Epithelial cell of esophagus (primary cell): Measurements from ENCODE around the gene OR10K1.

Experiments used
- DNase-seq: peaks from one replicate; pipeline ENCODE4 v3.0.0; 2010; ENCODE audit warnings: low read depth
- H3K4me3 ChIP-seq: 2 replicates; pipeline ENCODE4 v1.5.1; 2011; ENCODE audit warnings: mild to moderate bottlenecking, low read length, control low read depth
- TF ChIP-seq, protein P1 (sequence below): IDR thresholded peaks from 2 replicates; pipeline ENCODE4 v1.5.1; 2011; ENCODE audit warnings: low read depth, mild to moderate bottlenecking, low read length, control low read depth, inconsistent platforms; ENCODE audit not compliant: insufficient read depth; ENCODE audit errors: missing control alignments

The OR10K1 gene

GRCh38 chr1:158434741-158435140 is 26.9 kb upstream of the OR10K1 start:
- TF ChIP-seq, protein P1, sequence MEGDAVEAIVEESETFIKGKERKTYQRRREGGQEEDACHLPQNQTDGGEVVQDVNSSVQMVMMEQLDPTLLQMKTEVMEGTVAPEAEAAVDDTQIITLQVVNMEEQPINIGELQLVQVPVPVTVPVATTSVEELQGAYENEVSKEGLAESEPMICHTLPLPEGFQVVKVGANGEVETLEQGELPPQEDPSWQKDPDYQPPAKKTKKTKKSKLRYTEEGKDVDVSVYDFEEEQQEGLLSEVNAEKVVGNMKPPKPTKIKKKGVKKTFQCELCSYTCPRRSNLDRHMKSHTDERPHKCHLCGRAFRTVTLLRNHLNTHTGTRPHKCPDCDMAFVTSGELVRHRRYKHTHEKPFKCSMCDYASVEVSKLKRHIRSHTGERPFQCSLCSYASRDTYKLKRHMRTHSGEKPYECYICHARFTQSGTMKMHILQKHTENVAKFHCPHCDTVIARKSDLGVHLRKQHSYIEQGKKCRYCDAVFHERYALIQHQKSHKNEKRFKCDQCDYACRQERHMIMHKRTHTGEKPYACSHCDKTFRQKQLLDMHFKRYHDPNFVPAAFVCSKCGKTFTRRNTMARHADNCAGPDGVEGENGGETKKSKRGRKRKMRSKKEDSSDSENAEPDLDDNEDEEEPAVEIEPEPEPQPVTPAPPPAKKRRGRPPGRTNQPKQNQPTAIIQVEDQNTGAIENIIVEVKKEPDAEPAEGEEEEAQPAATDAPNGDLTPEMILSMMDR, result no peak
- DNase-seq, result no peak
- H3K4me3 ChIP-seq, result no peak overlapping the region

DNA sequence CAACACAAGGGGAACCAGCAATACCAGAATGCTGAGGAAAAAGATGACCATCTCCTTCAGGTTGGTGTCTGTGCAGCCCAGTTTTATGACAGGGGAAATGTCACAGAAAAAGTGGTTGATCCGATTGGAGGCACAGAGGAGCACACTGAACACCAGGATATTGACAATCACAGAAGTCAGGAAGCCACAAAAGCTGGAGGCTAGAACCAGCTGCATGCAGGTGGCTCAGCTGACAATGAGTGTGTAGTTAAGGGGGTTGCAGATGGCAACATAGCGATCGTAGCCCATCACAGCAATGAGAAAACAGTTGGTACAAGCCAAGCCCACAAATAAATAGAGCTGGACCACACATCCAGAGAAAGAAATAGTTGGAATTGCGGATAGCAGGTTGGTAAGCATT is 16.3 kb upstream of the OR10K1 start:
- TF ChIP-seq, protein P1, result no peak
- no peak overlapping the region for H3K4me3 ChIP-seq
- no peak for DNase-seq

- TF ChIP-seq, protein P1, result no peak
- H3K4me3 ChIP-seq, result no peak overlapping the region
These were observed 7.1 kb upstream of the OR10K1 start for GRCh38 chr1:158454537-158454936.

DNA sequence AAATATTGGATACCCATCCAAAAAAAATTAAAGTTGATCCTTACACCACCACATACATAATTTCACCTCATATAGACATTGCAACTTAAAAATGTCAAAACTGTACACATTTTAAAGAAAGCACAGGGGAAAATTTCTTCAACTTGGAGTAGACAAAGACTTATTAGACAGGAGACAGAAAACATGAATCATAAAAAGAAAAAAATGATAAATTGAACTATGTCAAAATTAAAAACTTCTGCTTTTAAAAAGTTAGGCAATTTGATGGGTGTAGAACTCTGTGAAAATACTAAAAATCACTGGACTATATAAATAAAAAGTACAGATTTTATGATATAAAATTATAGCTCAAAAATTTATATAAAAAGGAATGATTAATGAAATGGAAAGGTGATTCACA is 4.4 kb upstream of the OR10K1 start:
- TF ChIP-seq, protein P1, result no peak
- no peak for DNase-seq
- no peak overlapping the region for H3K4me3 ChIP-seq

More at GRCh38 chr1:158454537-158454936, 7.1 kb upstream of the OR10K1 start:
- DNase-seq, result no peak

- H3K4me3 ChIP-seq, result no peak overlapping the region
- TF ChIP-seq, protein P1, result no peak
- DNase-seq, result no peak
These were observed 3.4 kb upstream of the OR10K1 start for GRCh38 chr1:158458263-158458662.

GRCh38 chr1:158471920-158472319 is 10.3 kb downstream of the OR10K1 start, which contains the start of gene OR10R2:
Gene OR10R2, plus strand, starts transcription at chr1:158472220. Its CDS starts 106 bp downstream, at chr1:158472326.
- no peak for DNase-seq
- TF ChIP-seq, protein P1, result no peak

GRCh38 chr1:158485455-158485854 is 23.8 kb downstream of the OR10K1 start:
- DNase-seq, result no peak
- TF ChIP-seq, protein P1, result no peak

More at GRCh38 chr1:158471920-158472319, 10.3 kb downstream of the OR10K1 start, which contains the start of gene OR10R2:
- H3K4me3 ChIP-seq, result no peak within 1 kb of the TSS

More at GRCh38 chr1:158485455-158485854, 23.8 kb downstream of the OR10K1 start:
- H3K4me3 ChIP-seq, result no peak overlapping the region
